A549 (cell line): ENCODE results near the gene ATXN10. TPM values are rescaled to one million over a fixed set of nuclear protein-coding genes. Genes with fewer than 3 reads are reported as not detected.

Experiments
- ATAC-seq, 2 experiments: fragments of 200-7000 bp in 1 of 2; fragments of >200 bp in 1 of 2; cut with Nextera tagmentation in 1 of 2; cut with Tn5 transposase in 1 of 2; 3 replicates each; pipeline versions ENCODE4 v1.8.0 to v1.9.1; 2018 to 2020; ENCODE audit warnings: mild to moderate bottlenecking in 1 of 2, moderate library complexity in 1 of 2
- CTCF ChIA-PET: fragments of 300-600 bp; sonication (Branson Sonifier 250); formaldehyde crosslinking; extraction: SDS; loops from one replicate; lab custom pipeline; 2021; ENCODE audit warnings: antibody characterized with exemption, inconsistent platforms; lab: Yijun Ruan, JAX
- POLR2A ChIA-PET: fragments of 350-600 bp; formaldehyde crosslinking; extraction: SDS; loops from one replicate; lab custom pipeline; 2021; ENCODE audit warnings: antibody characterized with exemption, inconsistent platforms; lab: Yijun Ruan, JAX
- DNase-seq, 2 experiments: peaks; one replicate each; pipeline versions ENCODE4 v3.0.0 to v3.0.0-alpha.2; 2011 to 2016; ENCODE audit warnings: low read depth in 1 of 2, low spot score in 1 of 2
- FAIRE-seq: peaks from 2 replicates; lab custom pipeline; 2011; peaks lifted over from hg19 to GRCh38; lab: Jason Lieb, UNC
- H3K27ac ChIP-seq, 2 experiments: fragments of >200 bp; sonication (Bioruptor Twin); formaldehyde crosslinking; 3 replicates each; pipeline ENCODE4 v1.5.1; 2016 to 2017
- H3K4me1 ChIP-seq: fragments of >200 bp; sonication (Bioruptor Twin); formaldehyde crosslinking; 3 replicates; pipeline ENCODE4 v1.6.1; 2016
- H3K4me2 ChIP-seq: fragments of >200 bp; sonication (Bioruptor Twin); formaldehyde crosslinking; 3 replicates; pipeline ENCODE4 v1.6.1; 2016
- H3K4me3 ChIP-seq: fragments of >200 bp; sonication (Bioruptor Twin); formaldehyde crosslinking; 3 replicates; pipeline ENCODE4 v1.5.1; 2016
- H3K9me3 ChIP-seq: fragments of >200 bp; sonication (Bioruptor Twin); formaldehyde crosslinking; 3 replicates; pipeline ENCODE4 v1.6.1; 2016
- ATOH8 ChIP-seq: fragments of 250-450 bp; sonication (Bioruptor Pico); IDR thresholded peaks from 2 replicates; pipeline ENCODE4 v1.5.0; 2020; ENCODE audit warnings: low read depth, mild to moderate bottlenecking, moderate library complexity
- BCL3 ChIP-seq: fragments of >200 bp; sonication (Bioruptor Twin); formaldehyde crosslinking; IDR thresholded peaks from 3 replicates; pipeline ENCODE4 v1.6.1; 2016
- CHD2 ChIP-seq: fragments of 150-350 bp; IDR thresholded peaks from 2 replicates; pipeline ENCODE4 v1.6.1; 2014; ENCODE audit warnings: low read length; ENCODE audit not compliant: partially characterized antibody
- CHD4 ChIP-seq: fragments of 200-600 bp; sonication (generic); IDR thresholded peaks from 2 replicates; pipeline ENCODE4 v1.6.1; 2016; ENCODE audit warnings: antibody characterized with exemption, mild to moderate bottlenecking, borderline replicate concordance
- E2F6 ChIP-seq: IDR thresholded peaks from 2 replicates; pipeline ENCODE4 v1.6.1; 2012; ENCODE audit warnings: low read depth, borderline replicate concordance
- EHF ChIP-seq: fragments of 250-450 bp; sonication (Bioruptor Pico); IDR thresholded peaks from 2 replicates; pipeline ENCODE4 v1.5.0; 2020; ENCODE audit warnings: mild to moderate bottlenecking
- ELK1 ChIP-seq: fragments of 150-350 bp; IDR thresholded peaks from 2 replicates; pipeline ENCODE4 v1.6.1; 2014; ENCODE audit warnings: low read depth, mild to moderate bottlenecking, low read length
- ESRRA ChIP-seq: fragments of 150-350 bp; IDR thresholded peaks from 2 replicates; pipeline ENCODE4 v1.6.1; 2014; ENCODE audit warnings: mild to moderate bottlenecking, low read length, borderline replicate concordance
- FOSB ChIP-seq: fragments of 250-450 bp; sonication (Bioruptor Pico); IDR thresholded peaks from 2 replicates; pipeline ENCODE4 v1.5.0; 2020; ENCODE audit warnings: mild to moderate bottlenecking, moderate library complexity
- HEYL ChIP-seq: fragments of 250-450 bp; sonication (Bioruptor Pico); IDR thresholded peaks from 2 replicates; pipeline ENCODE4 v1.8.0; 2021; ENCODE audit warnings: mild to moderate bottlenecking, moderate library complexity
- HMGXB4 ChIP-seq: fragments of 250-450 bp; sonication (Bioruptor Pico); IDR thresholded peaks from 2 replicates; pipeline ENCODE4 v1.5.0; 2021; ENCODE audit warnings: mild to moderate bottlenecking, moderate library complexity, borderline replicate concordance
- HOXB13 ChIP-seq: fragments of 250-450 bp; sonication (Bioruptor Pico); IDR thresholded peaks from 2 replicates; pipeline ENCODE4 v1.5.0; 2020; ENCODE audit warnings: low read depth, mild to moderate bottlenecking, moderate library complexity
- KDM1A ChIP-seq: fragments of 200-600 bp; sonication (generic); IDR thresholded peaks from 2 replicates; pipeline ENCODE4 v1.6.1; 2016; ENCODE audit warnings: low read depth, mild to moderate bottlenecking
- MAFK ChIP-seq: fragments of 450-650 bp; IDR thresholded peaks from 2 replicates; pipeline ENCODE4 v1.6.1; 2014; ENCODE audit not compliant: partially characterized antibody
- PHF8 ChIP-seq: fragments of 200-600 bp; sonication (generic); IDR thresholded peaks from 2 replicates; pipeline ENCODE4 v1.6.1; 2016; ENCODE audit warnings: low read depth, mild to moderate bottlenecking, antibody characterized with exemption, moderate library complexity, borderline replicate concordance
- POLR2A ChIP-seq: IDR thresholded peaks from 2 replicates; pipeline ENCODE4 v1.6.1; 2012; ENCODE audit warnings: mild to moderate bottlenecking, low read length
- POLR2AphosphoS2 ChIP-seq: conservative IDR thresholded peaks from 2 replicates; pipeline ENCODE4 v1.6.1; 2012; ENCODE audit warnings: low read length, improper control_type of control experiment, inconsistent platforms
- RAD21 ChIP-seq, 2 experiments: fragments of >200 bp in 1 of 2; sonication (Bioruptor Twin) in 1 of 2; formaldehyde crosslinking in 1 of 2; IDR thresholded peaks in 1 of 2; conservative IDR thresholded peaks in 1 of 2; 2 replicates in 1 of 2; 3 replicates in 1 of 2; pipeline ENCODE4 v1.6.1; 2012 to 2018; ENCODE audit warnings: inconsistent platforms in 1 of 2
- REST ChIP-seq: fragments of 200-600 bp; sonication (generic); IDR thresholded peaks from 2 replicates; pipeline ENCODE4 v1.6.1; 2016; ENCODE audit warnings: antibody characterized with exemption, mild to moderate bottlenecking, moderate library complexity
- USF2 ChIP-seq: fragments of 450-650 bp; IDR thresholded peaks from 2 replicates; pipeline ENCODE4 v1.6.1; 2014; ENCODE audit warnings: antibody characterized with exemption
- ZC3H11A ChIP-seq: fragments of 450-650 bp; IDR thresholded peaks from 2 replicates; pipeline ENCODE4 v1.6.1; 2014; ENCODE audit warnings: antibody characterized with exemption, mild to moderate bottlenecking
- WGBS: methylation state at CpG from one replicate; pipeline ENCODE4 v1.1.6; 2017; ENCODE audit errors: missing lambda C conversion rate; 5-methylcytosine and 5-hydroxymethylcytosine counted together
- polyA plus RNA-seq, 4 experiments: library from polyadenylated mRNA; depleted of rRNA in 3 of 4; stranded (reverse); fragments of >200 nt; fragmentation: RNase III in 1 of 4; extraction: RNeasy Plus Mini Kit Qiagen cat#74134 plus additional on column Dnase treatment in 1 of 4; gene quantifications; 2 replicates in 3 of 4; 3 replicates in 1 of 4; pipeline ENCODE4 v1.2.3, GENCODE V29; 2011 to 2017

Gene ATXN10
- polyA plus RNA-seq, 2 of the 4 experiments (the other 2 are of a cell fraction) = 126 to 281 TPM

- no peak for ATAC-seq
- H3K4me2 ChIP-seq = peak overlapping the region; percentile 69
- TF ChIP-seq REST (no peak), POLR2A (no peak), ATOH8 (CRISPR knock-in tag) (no peak), KDM1A (no peak), CHD2 (no peak), CHD4 (no peak), HMGXB4 (CRISPR knock-in tag) (no peak), PHF8 (no peak), RAD21 (conservative IDR thresholded peaks at IDR 0.05 in 1 of 2, IDR thresholded peaks at IDR 0.05 in 1 of 2) (no peak), USF2 (no peak), EHF (CRISPR knock-in tag) (no peak), HEYL (no peak), E2F6 (no peak), ESRRA (no peak)
- TF ChIP-seq, all 56 proteins: peak for 0
- H3K4me3 ChIP-seq = no peak overlapping the region
- H3K9me3 ChIP-seq = no peaks in the 10 kb centered on the region
- POLR2A ChIA-PET = no interaction called here
- H3K4me1 ChIP-seq = peaks cover 49% of the 10 kb centered on the region
- peak overlapping the region; percentile 59 to 78; a peak in 5 of 6 replicates for H3K27ac ChIP-seq
- FAIRE-seq (no peak), DNase-seq (no peak)
- CTCF ChIA-PET = no interaction called here
- WGBS = 85% methylated on average over 6 of the region's 6 CpGs
Observed at GRCh38 chr22:45805413-45805812, 133.8 kb downstream of the ATXN10 start.

GRCh38 chr22:45807156-45807915 is 135.7 kb downstream of the ATXN10 start:
- WGBS = 83% methylated on average over 10 of the region's 10 CpGs
- DNase-seq (no peak), ATAC-seq (no peak), FAIRE-seq (no peak)
- H3K9me3 ChIP-seq = no peaks in the 10 kb centered on the region
- no peak overlapping the region for H3K4me2 ChIP-seq
- peaks cover 39% of the 10 kb centered on the region for H3K4me1 ChIP-seq
- peak overlapping the region in 1 of 2 experiments; percentile 50; a peak in 2 of 6 replicates for H3K27ac ChIP-seq
- CTCF ChIA-PET = interaction anchor here (0.8 to 1.5 kb wide), 4 partner anchors 75 to 227 kb away, joined by 3 to 4 read pairs (median 4); no protein-coding TSS in a partner anchor
- no peak for TF ChIP-seq FOSB
- no peak for TF ChIP-seq BCL3
- TF ChIP-seq ZC3H11A = no peak
- TF ChIP-seq POLR2AphosphoS2 = no peak
- no peak for TF ChIP-seq ELK1
- TF ChIP-seq MAFK = no peak
- no peak for TF ChIP-seq HOXB13 (CRISPR knock-in tag)
- no peak overlapping the region for H3K4me3 ChIP-seq
- POLR2A ChIA-PET = no interaction called here
